A673 (cell line): ENCODE results near the gene WFDC10A.
"Not testable (repeated sequence)": the region's sequence is repeated elsewhere in the genome, so short reads cannot be mapped to it uniquely, and the experiment has no call there.

ENCODE experiments used
- EZH2 ChIP-seq: fragments of 200-600 bp; sonication (generic); IDR thresholded peaks from 2 replicates; pipeline ENCODE4 v1.6.1; 2017; ENCODE audit warnings: borderline replicate concordance, low read depth, mild to moderate bottlenecking, mixed read lengths, antibody characterized with exemption, low read length; ENCODE audit not compliant: poor library complexity, severe bottlenecking
- TF ChIP-seq, protein P1 (sequence below): fragments of 300-800, 200-600 bp; sonication (generic); conservative IDR thresholded peaks from 2 replicates; pipeline ENCODE4 v1.5.1; 2017; ENCODE audit warnings: low read depth, mild to moderate bottlenecking, antibody characterized with exemption, low read length, moderate library complexity, mixed read lengths

DNA sequence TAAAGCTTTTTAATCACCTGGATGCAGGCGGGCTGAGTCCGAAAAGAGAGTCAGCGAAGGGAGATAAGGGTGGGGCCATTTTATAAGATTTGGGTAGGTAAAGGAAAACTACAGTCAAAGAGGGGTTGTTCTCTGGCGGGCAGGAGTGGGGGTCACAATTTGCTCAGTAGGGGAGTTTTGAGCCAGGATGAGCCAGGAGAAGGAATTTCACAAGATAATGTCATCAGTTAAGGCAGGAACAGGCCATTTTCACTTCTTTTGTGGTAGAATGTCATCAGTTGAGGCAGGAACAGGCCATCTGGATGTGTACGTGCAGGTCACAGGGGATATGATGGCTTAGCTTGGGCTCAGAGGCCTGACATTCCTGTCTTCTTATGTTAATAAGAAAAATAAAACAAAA lies 45.2 kb upstream of the WFDC10A start:
- TF ChIP-seq, protein P1, sequence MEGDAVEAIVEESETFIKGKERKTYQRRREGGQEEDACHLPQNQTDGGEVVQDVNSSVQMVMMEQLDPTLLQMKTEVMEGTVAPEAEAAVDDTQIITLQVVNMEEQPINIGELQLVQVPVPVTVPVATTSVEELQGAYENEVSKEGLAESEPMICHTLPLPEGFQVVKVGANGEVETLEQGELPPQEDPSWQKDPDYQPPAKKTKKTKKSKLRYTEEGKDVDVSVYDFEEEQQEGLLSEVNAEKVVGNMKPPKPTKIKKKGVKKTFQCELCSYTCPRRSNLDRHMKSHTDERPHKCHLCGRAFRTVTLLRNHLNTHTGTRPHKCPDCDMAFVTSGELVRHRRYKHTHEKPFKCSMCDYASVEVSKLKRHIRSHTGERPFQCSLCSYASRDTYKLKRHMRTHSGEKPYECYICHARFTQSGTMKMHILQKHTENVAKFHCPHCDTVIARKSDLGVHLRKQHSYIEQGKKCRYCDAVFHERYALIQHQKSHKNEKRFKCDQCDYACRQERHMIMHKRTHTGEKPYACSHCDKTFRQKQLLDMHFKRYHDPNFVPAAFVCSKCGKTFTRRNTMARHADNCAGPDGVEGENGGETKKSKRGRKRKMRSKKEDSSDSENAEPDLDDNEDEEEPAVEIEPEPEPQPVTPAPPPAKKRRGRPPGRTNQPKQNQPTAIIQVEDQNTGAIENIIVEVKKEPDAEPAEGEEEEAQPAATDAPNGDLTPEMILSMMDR = not testable (repeated sequence)
- not testable (repeated sequence) for TF ChIP-seq EZH2
